DOHH2 (cell line): Measurements from ENCODE around the gene PTPN21.

Experiments used
- H3F3A ChIP-seq: fragments of 200-600 bp; sonication (generic), shearing (Covaris generic); 2 replicates; pipeline ENCODE4 v1.6.0; 2016; ENCODE audit warnings: antibody characterized with exemption, mild to moderate bottlenecking; ENCODE audit not compliant: control insufficient read depth, insufficient read depth
- H3K27ac ChIP-seq: fragments of 200-600 bp; sonication (generic); 2 replicates; pipeline ENCODE4 v1.5.1; 2014; ENCODE audit warnings: low read depth, mild to moderate bottlenecking, low read length, moderate library complexity
- H3K27me3 ChIP-seq: fragments of 200-600 bp; sonication (generic); 2 replicates; pipeline ENCODE4 v1.6.1; 2014; ENCODE audit warnings: mild to moderate bottlenecking, low read length, mixed read lengths; ENCODE audit not compliant: control insufficient read depth
- H3K36me3 ChIP-seq: fragments of 200-600 bp; sonication (generic); 2 replicates; pipeline ENCODE4 v1.6.1; 2014; ENCODE audit warnings: mild to moderate bottlenecking, low read length, moderate library complexity, mixed read lengths; ENCODE audit not compliant: control insufficient read depth
- H3K4me1 ChIP-seq: fragments of 200-600 bp; sonication (generic); 2 replicates; pipeline ENCODE4 v1.6.1; 2014; ENCODE audit warnings: mild to moderate bottlenecking, low read length, mixed read lengths; ENCODE audit not compliant: control insufficient read depth
- H3K4me2 ChIP-seq: fragments of 200-600 bp; sonication (generic); 2 replicates; pipeline ENCODE4 v1.6.0; 2014; ENCODE audit warnings: mild to moderate bottlenecking, low read length, moderate library complexity
- H3K4me3 ChIP-seq: fragments of 200-600 bp; sonication (generic); 2 replicates; pipeline ENCODE4 v1.5.1; 2014; ENCODE audit warnings: mild to moderate bottlenecking, low read length, mixed read lengths
- H3K79me2 ChIP-seq: fragments of 200-600 bp; sonication (generic); 2 replicates; pipeline ENCODE4 v1.6.1; 2014; ENCODE audit warnings: mild to moderate bottlenecking, low read length, mixed read lengths; ENCODE audit not compliant: control insufficient read depth
- H3K9me2 ChIP-seq: fragments of 200-600 bp; sonication (generic); replicated peaks from 2 replicates; pipeline ENCODE4 v1.6.1; 2014; ENCODE audit warnings: mild to moderate bottlenecking, low read length, mixed read lengths; ENCODE audit not compliant: control insufficient read depth
- H3K9me3 ChIP-seq: fragments of 200-600 bp; sonication (generic); 2 replicates; pipeline ENCODE4 v1.6.1; 2014; ENCODE audit warnings: antibody characterized with exemption, low read length, mixed read lengths; ENCODE audit not compliant: control insufficient read depth, insufficient read depth
- H4K20me1 ChIP-seq: fragments of 200-600 bp; sonication (generic); 2 replicates; pipeline ENCODE4 v1.6.0; 2014; ENCODE audit warnings: low read depth, mild to moderate bottlenecking, antibody characterized with exemption, low read length, moderate library complexity; ENCODE audit not compliant: control insufficient read depth, insufficient read depth
- EZH2phosphoT487 ChIP-seq: fragments of 200-600 bp; sonication (generic); IDR thresholded peaks from 2 replicates; pipeline ENCODE4 v1.6.1; 2017; ENCODE audit warnings: borderline replicate concordance, mild to moderate bottlenecking, antibody characterized with exemption, low read length, moderate library complexity, mixed read lengths
- TF ChIP-seq, protein P1 (sequence below): fragments of 200-600 bp; sonication (generic); IDR thresholded peaks from one replicate; pipeline ENCODE4 v1.5.1; 2014; ENCODE audit warnings: antibody characterized with exemption, mild to moderate bottlenecking, low read depth, low read length; ENCODE audit not compliant: poor library complexity, severe bottlenecking

The PTPN21 gene

GRCh38 chr14:88553886-88554456, 836 bp downstream of the PTPN21 start:
- no peaks in the 10 kb centered on the region for H3K79me2 ChIP-seq
- H3K9me3 ChIP-seq = no peaks in the 10 kb centered on the region
- H3K27ac ChIP-seq = no peak overlapping the region
- TF ChIP-seq EZH2phosphoT487 = peak; percentile 79
- TF ChIP-seq, protein P1, sequence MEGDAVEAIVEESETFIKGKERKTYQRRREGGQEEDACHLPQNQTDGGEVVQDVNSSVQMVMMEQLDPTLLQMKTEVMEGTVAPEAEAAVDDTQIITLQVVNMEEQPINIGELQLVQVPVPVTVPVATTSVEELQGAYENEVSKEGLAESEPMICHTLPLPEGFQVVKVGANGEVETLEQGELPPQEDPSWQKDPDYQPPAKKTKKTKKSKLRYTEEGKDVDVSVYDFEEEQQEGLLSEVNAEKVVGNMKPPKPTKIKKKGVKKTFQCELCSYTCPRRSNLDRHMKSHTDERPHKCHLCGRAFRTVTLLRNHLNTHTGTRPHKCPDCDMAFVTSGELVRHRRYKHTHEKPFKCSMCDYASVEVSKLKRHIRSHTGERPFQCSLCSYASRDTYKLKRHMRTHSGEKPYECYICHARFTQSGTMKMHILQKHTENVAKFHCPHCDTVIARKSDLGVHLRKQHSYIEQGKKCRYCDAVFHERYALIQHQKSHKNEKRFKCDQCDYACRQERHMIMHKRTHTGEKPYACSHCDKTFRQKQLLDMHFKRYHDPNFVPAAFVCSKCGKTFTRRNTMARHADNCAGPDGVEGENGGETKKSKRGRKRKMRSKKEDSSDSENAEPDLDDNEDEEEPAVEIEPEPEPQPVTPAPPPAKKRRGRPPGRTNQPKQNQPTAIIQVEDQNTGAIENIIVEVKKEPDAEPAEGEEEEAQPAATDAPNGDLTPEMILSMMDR = no peak
- H3F3A ChIP-seq = no peaks in the 10 kb centered on the region
- H4K20me1 ChIP-seq = no peaks in the 10 kb centered on the region
- H3K36me3 ChIP-seq = no peaks in the 10 kb centered on the region
- peak overlapping the region; percentile 66 for H3K4me3 ChIP-seq
- H3K27me3 ChIP-seq = peaks cover 38% of the 10 kb centered on the region
- peaks cover 25% of the 10 kb centered on the region for H3K4me1 ChIP-seq
- H3K4me2 ChIP-seq = peak overlapping the region; percentile 59
- no peaks in the 10 kb centered on the region for H3K9me2 ChIP-seq

- no peak overlapping the region for H3K4me3 ChIP-seq
- no peaks in the 10 kb centered on the region for H3K9me2 ChIP-seq
- H4K20me1 ChIP-seq = no peaks in the 10 kb centered on the region
- H3K9me3 ChIP-seq = no peaks in the 10 kb centered on the region
- H3K4me1 ChIP-seq = peaks cover 25% of the 10 kb centered on the region
- no peak overlapping the region for H3K4me2 ChIP-seq
- H3K36me3 ChIP-seq = no peaks in the 10 kb centered on the region
- peaks cover 42% of the 10 kb centered on the region for H3K27me3 ChIP-seq
- H3K27ac ChIP-seq = no peak overlapping the region
- no peaks in the 10 kb centered on the region for H3F3A ChIP-seq
- TF ChIP-seq EZH2phosphoT487 = no peak
- TF ChIP-seq, protein P1 = no peak
- H3K79me2 ChIP-seq = no peaks in the 10 kb centered on the region
Observed at GRCh38 chr14:88552876-88553275, 1.9 kb downstream of the PTPN21 start.

- Histone ChIP-seq H3K36me3 (no peaks in the 10 kb centered on the region), H3K4me1 (peaks cover 16% of the 10 kb centered on the region), H3F3A (no peaks in the 10 kb centered on the region), H3K27me3 (peaks cover 41% of the 10 kb centered on the region), H3K4me2 (no peak overlapping the region), H3K27ac (no peak overlapping the region), H3K79me2 (no peaks in the 10 kb centered on the region), H4K20me1 (no peaks in the 10 kb centered on the region), H3K9me3 (no peaks in the 10 kb centered on the region), H3K4me3 (no peak overlapping the region), H3K9me2 (no peaks in the 10 kb centered on the region)
- no peak for TF ChIP-seq EZH2phosphoT487
- TF ChIP-seq, protein P1 = no peak
Observed at GRCh38 chr14:88551980-88552431, 2.8 kb downstream of the PTPN21 start.
